ENCODE data around the gene FLACC1.
"Not testable (repeated sequence)": the region's sequence is repeated elsewhere in the genome, so short reads cannot be mapped to it uniquely, and the experiment has no call there.

The FLACC1 gene

GRCh38 chr2:201242571-201243277 lies 114.4 kb downstream of the FLACC1 start:
- no peak for DNase-seq (ENCODE audit: low spot score)
- ChIA-PET POLR2A (ENCODE audit: low non-redundant PET) (no interaction called here), CTCF (no interaction called here)
- no peak for TF ChIP-seq CTCF (conservative IDR thresholded peaks at IDR 0.05; ENCODE audit: low read depth)
- no peak overlapping the region for H3K27ac ChIP-seq

- CTCF ChIA-PET; DNase-seq (ENCODE audit: low spot score); H3K27ac ChIP-seq; POLR2A ChIA-PET (ENCODE audit: low non-redundant PET): not testable (repeated sequence)
These were observed 117.8 kb downstream of the FLACC1 start for GRCh38 chr2:201239167-201239935.

Data from RWPE1 (cell line).